Calu3 (cell line): ENCODE measurements around the gene NRDC. TPM values are rescaled to one million over a fixed set of nuclear protein-coding genes. Genes with fewer than 3 reads are reported as not detected.

Experiments used
- BruUV-seq: library from RNA; stranded (reverse); fragments of 400-500 nt; replicated peaks from 2 replicates; lab custom pipeline; 2021; lab: Mats Ljungman, UMichigan
- CTCF ChIA-PET: fragments of 300-600 bp; sonication (Branson Sonifier 250); formaldehyde crosslinking; loops from one replicate; lab custom pipeline; 2022; ENCODE audit warnings: antibody characterized with exemption; lab: Charles Lee
- DNase-seq: peaks from one replicate; pipeline ENCODE4 v3.0.0; 2022
- H3K27ac Mint-ChIP-seq: one replicate; pipeline ENCODE4 v1.8.0; 2022; ENCODE audit warnings: mixed read lengths; ENCODE audit not compliant: unreplicated experiment
- H3K27me3 Mint-ChIP-seq: one replicate; pipeline ENCODE4 v1.8.0; 2022; ENCODE audit warnings: mixed read lengths; ENCODE audit not compliant: unreplicated experiment
- H3K36me3 Mint-ChIP-seq: one replicate; pipeline ENCODE4 v1.8.0; 2022; ENCODE audit warnings: mild to moderate bottlenecking, moderate library complexity, mixed read lengths; ENCODE audit not compliant: insufficient read depth, unreplicated experiment
- H3K4me1 Mint-ChIP-seq: one replicate; pipeline ENCODE4 v1.8.0; 2022; ENCODE audit warnings: mild to moderate bottlenecking, low read depth, mixed read lengths; ENCODE audit not compliant: unreplicated experiment
- H3K4me3 Mint-ChIP-seq: one replicate; pipeline ENCODE4 v1.8.0; 2022; ENCODE audit warnings: mild to moderate bottlenecking, low read depth, moderate library complexity, mixed read lengths; ENCODE audit not compliant: unreplicated experiment
- H3K9me3 Mint-ChIP-seq: one replicate; pipeline ENCODE4 v1.8.0; 2022; ENCODE audit warnings: low read depth, mixed read lengths; ENCODE audit not compliant: unreplicated experiment
- intact Hi-C: fragments of 100-400 bp; cut with micrococcal nuclease; formaldehyde crosslinking; loops from one replicate; pipeline ENCODE4 v1.10.0; 2022; ENCODE audit not compliant: unreplicated experiment
- total RNA-seq: library from RNA; stranded (reverse); gene quantifications from 2 replicates; pipeline ENCODE4 v1.2.3, GENCODE V29; 2022
- TF ChIP-seq, protein P1 (sequence below): fragments of 200-600 bp; IDR thresholded peaks from one replicate; pipeline ENCODE4 v1.8.0; 2022; ENCODE audit warnings: antibody characterized with exemption; ENCODE audit not compliant: unreplicated experiment

Gene NRDC
- total RNA-seq, 1 experiment from 2014 or later, result 176 TPM

DNA sequence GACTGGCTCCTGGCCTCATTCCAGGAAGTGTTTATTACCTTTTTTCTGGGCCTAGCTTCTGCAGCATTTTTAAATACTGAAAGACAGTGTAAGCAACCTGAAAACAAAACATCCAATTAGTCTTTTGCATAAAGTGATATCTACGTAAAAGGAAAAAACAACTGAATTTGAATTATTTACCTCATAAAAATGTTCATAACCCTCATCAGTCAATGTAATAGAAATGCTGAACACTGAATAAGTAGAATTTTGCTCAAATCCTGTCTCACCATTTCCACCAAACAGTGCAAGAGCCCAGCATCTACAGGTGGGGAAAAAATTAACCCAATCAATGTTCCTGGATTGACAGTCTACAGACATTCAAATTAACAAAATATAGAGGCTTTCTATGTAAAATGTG lies 64.0 kb downstream of the NRDC start:
- TF ChIP-seq, protein P1, sequence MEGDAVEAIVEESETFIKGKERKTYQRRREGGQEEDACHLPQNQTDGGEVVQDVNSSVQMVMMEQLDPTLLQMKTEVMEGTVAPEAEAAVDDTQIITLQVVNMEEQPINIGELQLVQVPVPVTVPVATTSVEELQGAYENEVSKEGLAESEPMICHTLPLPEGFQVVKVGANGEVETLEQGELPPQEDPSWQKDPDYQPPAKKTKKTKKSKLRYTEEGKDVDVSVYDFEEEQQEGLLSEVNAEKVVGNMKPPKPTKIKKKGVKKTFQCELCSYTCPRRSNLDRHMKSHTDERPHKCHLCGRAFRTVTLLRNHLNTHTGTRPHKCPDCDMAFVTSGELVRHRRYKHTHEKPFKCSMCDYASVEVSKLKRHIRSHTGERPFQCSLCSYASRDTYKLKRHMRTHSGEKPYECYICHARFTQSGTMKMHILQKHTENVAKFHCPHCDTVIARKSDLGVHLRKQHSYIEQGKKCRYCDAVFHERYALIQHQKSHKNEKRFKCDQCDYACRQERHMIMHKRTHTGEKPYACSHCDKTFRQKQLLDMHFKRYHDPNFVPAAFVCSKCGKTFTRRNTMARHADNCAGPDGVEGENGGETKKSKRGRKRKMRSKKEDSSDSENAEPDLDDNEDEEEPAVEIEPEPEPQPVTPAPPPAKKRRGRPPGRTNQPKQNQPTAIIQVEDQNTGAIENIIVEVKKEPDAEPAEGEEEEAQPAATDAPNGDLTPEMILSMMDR, result no peak
- Mint-ChIP-seq H3K27ac (no peak overlapping the region), H3K27me3 (no peaks in the 10 kb centered on the region), H3K4me3 (no peak overlapping the region), H3K9me3 (no peaks in the 10 kb centered on the region), H3K36me3 (peaks cover 31% of the 10 kb centered on the region), H3K4me1 (peaks cover 18% of the 10 kb centered on the region)
- no peak for DNase-seq
- intact Hi-C loops, result loop anchor here (10.0 kb wide), 1 partner anchor 190 kb away; no protein-coding TSS in a partner anchor
- CTCF ChIA-PET, result no interaction called here
- BruUV-seq, result no TSS peak

DNA sequence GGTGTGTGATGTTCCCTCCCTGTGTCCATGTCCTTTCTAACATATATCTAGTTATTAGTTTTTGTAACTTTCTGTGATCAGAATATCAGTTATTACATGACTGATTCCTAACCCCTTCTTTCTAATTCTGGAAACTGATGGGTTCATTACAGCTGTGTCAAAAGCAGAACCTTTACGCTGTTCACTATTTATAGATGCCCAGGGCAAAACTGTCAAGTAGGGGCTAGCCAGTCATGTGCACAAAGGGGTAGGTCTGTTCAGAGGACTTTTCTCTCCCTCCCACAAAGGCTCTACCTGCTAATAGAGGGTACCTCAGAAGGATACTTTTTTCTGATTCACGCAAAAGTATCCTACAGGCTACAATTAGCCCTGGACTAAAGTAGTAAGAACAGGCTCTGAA lies 79.2 kb downstream of the NRDC start:
- TF ChIP-seq, protein P1, result no peak
- CTCF ChIA-PET, result no interaction called here
- Mint-ChIP-seq H3K4me1 (no peaks in the 10 kb centered on the region), H3K4me3 (no peak overlapping the region), H3K27ac (no peak overlapping the region), H3K27me3 (no peaks in the 10 kb centered on the region), H3K36me3 (peaks cover 60% of the 10 kb centered on the region), H3K9me3 (no peaks in the 10 kb centered on the region)
- DNase-seq, result no peak
- no TSS peak for BruUV-seq
- intact Hi-C loops, result no loop called here

DNA sequence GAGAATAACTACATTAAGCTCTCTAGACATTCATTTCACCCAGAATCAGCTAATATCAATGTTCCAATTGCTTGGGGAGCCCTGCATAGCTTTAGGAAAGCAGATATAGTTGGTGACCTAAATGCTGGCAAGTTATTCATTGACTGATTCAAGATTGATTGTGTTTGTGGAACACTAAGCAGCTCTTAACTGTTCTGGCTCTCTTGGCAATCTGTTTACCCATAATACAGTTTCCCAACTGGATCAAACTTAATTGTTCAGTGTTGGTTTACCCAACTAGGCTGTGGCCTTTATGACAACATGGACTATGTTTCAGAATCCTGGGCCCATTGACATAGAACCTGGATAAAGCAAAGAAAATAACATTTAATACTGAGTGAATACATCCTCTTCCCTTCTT lies 83.7 kb downstream of the NRDC start:
- TF ChIP-seq, protein P1, result no peak
- Mint-ChIP-seq H3K27ac (peak overlapping the region; percentile 24), H3K27me3 (no peaks in the 10 kb centered on the region), H3K9me3 (no peaks in the 10 kb centered on the region), H3K36me3 (peaks cover 74% of the 10 kb centered on the region), H3K4me1 (no peaks in the 10 kb centered on the region), H3K4me3 (no peak overlapping the region)
- CTCF ChIA-PET, result no interaction called here
- intact Hi-C loops, result no loop called here
- no TSS peak for BruUV-seq
- no peak for DNase-seq

DNA sequence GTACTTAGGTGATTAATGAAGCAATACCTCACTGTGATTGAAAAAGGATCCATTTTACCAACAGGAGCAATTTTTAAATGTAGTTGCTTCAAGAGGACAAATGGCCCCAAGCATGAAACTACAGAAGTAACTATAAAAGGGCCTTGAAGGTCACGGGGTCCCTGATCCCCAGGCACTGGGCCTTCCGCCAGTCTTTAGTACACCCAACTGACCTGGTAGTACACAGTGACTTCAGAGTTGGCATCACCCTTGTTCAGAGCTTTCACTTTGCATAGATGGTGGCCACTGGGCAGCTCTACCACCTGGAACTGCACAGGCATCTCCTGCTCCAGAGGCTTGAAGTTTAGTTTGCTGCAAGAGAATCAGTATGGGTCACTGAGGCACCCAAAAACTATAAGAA lies 84.3 kb downstream of the NRDC start:
- Mint-ChIP-seq H3K27me3 (no peaks in the 10 kb centered on the region), H3K4me1 (no peaks in the 10 kb centered on the region), H3K9me3 (no peaks in the 10 kb centered on the region), H3K27ac (no peak overlapping the region), H3K4me3 (no peak overlapping the region), H3K36me3 (peaks cover 80% of the 10 kb centered on the region)
- TF ChIP-seq, protein P1, result no peak
- DNase-seq, result no peak
- BruUV-seq, result no TSS peak
- intact Hi-C loops, result no loop called here
- CTCF ChIA-PET, result no interaction called here
